DMS53 (cell line): Measurements from ENCODE around the gene LMBR1.

Source experiments
- DNase-seq: peaks from one replicate; lab custom pipeline; 2025; lab: John Stamatoyannopoulos, UW

LMBR1 gene

GRCh38 chr7:156692849-156693248, 200.1 kb downstream of the LMBR1 start:
- no peak for DNase-seq

- DNase-seq = no peak
Observed at GRCh38 chr7:156691764-156692163, 201.2 kb downstream of the LMBR1 start.

- DNase-seq = no peak
Observed at GRCh38 chr7:156684661-156685060, 208.3 kb downstream of the LMBR1 start.

- no peak for DNase-seq
Observed at GRCh38 chr7:156684251-156684650, 208.7 kb downstream of the LMBR1 start.

- DNase-seq = no peak
Observed at GRCh38 chr7:156682928-156683327, 210.1 kb downstream of the LMBR1 start.

GRCh38 chr7:156680281-156680680, 212.7 kb downstream of the LMBR1 start:
- DNase-seq = no peak

- no peak for DNase-seq
Observed at GRCh38 chr7:156677374-156678054, 215.5 kb downstream of the LMBR1 start.

- no peak for DNase-seq
Observed at GRCh38 chr7:156676263-156676662, 216.7 kb downstream of the LMBR1 start.

- DNase-seq = no peak
Observed at GRCh38 chr7:156675721-156676120, 217.3 kb downstream of the LMBR1 start.

GRCh38 chr7:156673902-156674301, 219.1 kb downstream of the LMBR1 start:
- DNase-seq = no peak

GRCh38 chr7:156673454-156673853, 219.5 kb downstream of the LMBR1 start:
- no peak for DNase-seq

GRCh38 chr7:156669035-156669828, 223.8 kb downstream of the LMBR1 start:
- DNase-seq = no peak

GRCh38 chr7:156668130-156668741, 224.7 kb downstream of the LMBR1 start:
- DNase-seq = no peak

- DNase-seq = no peak
Observed at GRCh38 chr7:156667110-156667426, 225.9 kb downstream of the LMBR1 start.

- no peak for DNase-seq
Observed at GRCh38 chr7:156666368-156667109, 226.4 kb downstream of the LMBR1 start.

GRCh38 chr7:156665101-156665500, 227.9 kb downstream of the LMBR1 start:
- DNase-seq = no peak

- no peak for DNase-seq
Observed at GRCh38 chr7:156662277-156662676, 230.7 kb downstream of the LMBR1 start.

GRCh38 chr7:156661637-156662036, 231.3 kb downstream of the LMBR1 start:
- DNase-seq = no peak

GRCh38 chr7:156659961-156660360, 233.0 kb downstream of the LMBR1 start:
- no peak for DNase-seq

- no peak for DNase-seq
Observed at GRCh38 chr7:156659203-156659602, 233.8 kb downstream of the LMBR1 start.

GRCh38 chr7:156657681-156658080, 235.3 kb downstream of the LMBR1 start:
- no peak for DNase-seq

GRCh38 chr7:156656598-156656997, 236.4 kb downstream of the LMBR1 start:
- no peak for DNase-seq

GRCh38 chr7:156655983-156656382, 237.0 kb downstream of the LMBR1 start:
- DNase-seq = no peak
